Skin epidermis (tissue), 12 donors: ENCODE measurements around the gene ZDHHC22.

Source experiments
- H3K27ac ChIP-seq, 21 experiments: fragments of 200-600 bp; sonication (generic) in 11 of 21; one replicate each; pipeline ENCODE4 v1.5.0; 2020; ENCODE audit warnings: mild to moderate bottlenecking in 3 of 21, inconsistent platforms in 2 of 21, moderate library complexity in 2 of 21
- H3K4me3 ChIP-seq, 7 experiments: fragments of 200-600 bp; sonication (generic) in 2 of 7; one replicate each; pipeline ENCODE4 v1.5.0; 2020; ENCODE audit warnings: inconsistent platforms in 2 of 7, mild to moderate bottlenecking in 2 of 7, moderate library complexity in 1 of 7

ZDHHC22 gene

GRCh38 chr14:77088219-77088618, 53.4 kb downstream of the ZDHHC22 start:
- Histone ChIP-seq H3K27ac (peak overlapping the region in 19 of 21 experiments; percentile 35 to 84 (median 74)), H3K4me3 (no peak overlapping the region)

- H3K27ac ChIP-seq: peak overlapping the region in 19 of 21 experiments; percentile 35 to 84 (median 74)
- H3K4me3 ChIP-seq: no peak overlapping the region
Observed at GRCh38 chr14:77087631-77088030, 54.0 kb downstream of the ZDHHC22 start.

GRCh38 chr14:77086951-77087350, 54.6 kb downstream of the ZDHHC22 start:
- H3K27ac ChIP-seq: peak overlapping the region in 12 of 21 experiments; percentile 19 to 84 (median 76)

GRCh38 chr14:77086017-77086727, 55.4 kb downstream of the ZDHHC22 start:
- Histone ChIP-seq H3K4me3 (no peak overlapping the region), H3K27ac (peak overlapping the region in 7 of 21 experiments; percentile 0 to 79 (median 31))

More at GRCh38 chr14:77086951-77087350, 54.6 kb downstream of the ZDHHC22 start:
- no peak overlapping the region for H3K4me3 ChIP-seq

- H3K4me3 ChIP-seq: no peak overlapping the region
- H3K27ac ChIP-seq: peak overlapping the region in 3 of 21 experiments; percentile 31 to 47 (median 40)
Observed at GRCh38 chr14:77085538-77085937, 56.1 kb downstream of the ZDHHC22 start.

- H3K27ac ChIP-seq: peak overlapping the region in 3 of 21 experiments; percentile 22 to 47 (median 40)
- no peak overlapping the region for H3K4me3 ChIP-seq
Observed at GRCh38 chr14:77084985-77085384, 56.6 kb downstream of the ZDHHC22 start.

- Histone ChIP-seq H3K4me3 (no peak overlapping the region), H3K27ac (no peak overlapping the region)
Observed at GRCh38 chr14:77083082-77083481, 58.5 kb downstream of the ZDHHC22 start.

- Histone ChIP-seq H3K4me3 (no peak overlapping the region), H3K27ac (no peak overlapping the region)
Observed at GRCh38 chr14:77082356-77082755, 59.2 kb downstream of the ZDHHC22 start.
